GM12865 (cell line): ENCODE data around the gene TPSG1.
"Not testable (repeated sequence)": the region's sequence is repeated elsewhere in the genome, so short reads cannot be mapped to it uniquely, and the experiment has no call there.

Source experiments
- DNase-seq: peaks from one replicate; pipeline ENCODE4 v3.0.0; 2010; ENCODE audit warnings: low read depth
- H3K4me3 ChIP-seq: 2 replicates; pipeline ENCODE4 v1.5.1; 2011; ENCODE audit warnings: mild to moderate bottlenecking, low read depth, low read length, control low read depth
- CTCF ChIP-seq: IDR thresholded peaks from 2 replicates; pipeline ENCODE4 v1.5.1; 2011; ENCODE audit warnings: low read length, control low read depth, low read depth, inconsistent platforms; ENCODE audit not compliant: insufficient read depth; ENCODE audit errors: missing control alignments

The TPSG1 gene

GRCh38 chr16:1225051-1225451 lies at the start of gene TPSG1:
TPSG1 (minus strand) TSS chr16:1225268; CDS start chr16:1225252, 16 bp downstream.
- DNase-seq = no peak
- no peak within 1 kb of the TSS for H3K4me3 ChIP-seq
- no peak for TF ChIP-seq CTCF

- no peak overlapping the region for H3K4me3 ChIP-seq
- no peak for TF ChIP-seq CTCF
- no peak for DNase-seq
These were observed 49.7 kb upstream of the TPSG1 start for GRCh38 chr16:1274767-1275166.

DNA sequence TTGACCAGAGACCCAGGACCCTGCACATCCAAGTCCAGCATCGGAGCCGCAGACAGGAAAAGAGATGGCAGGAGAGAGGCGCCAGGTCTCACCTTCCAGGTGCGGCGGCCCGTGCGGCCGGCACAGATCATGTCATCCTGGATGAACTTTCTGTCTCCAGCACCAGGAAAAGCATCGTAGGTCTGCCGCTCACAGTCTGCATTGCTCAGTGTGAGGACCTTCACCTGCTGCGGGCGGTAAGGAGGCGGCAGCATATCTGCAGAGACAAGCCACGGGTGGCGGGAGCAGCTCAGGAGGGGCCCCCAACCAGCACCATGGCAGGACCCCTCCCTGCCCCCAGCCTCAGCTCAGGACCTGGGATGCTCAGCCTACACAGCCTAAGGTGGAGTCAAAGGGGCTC lies 48.7 kb upstream of the TPSG1 start:
- H3K4me3 ChIP-seq = no peak overlapping the region
- no peak for DNase-seq
- TF ChIP-seq CTCF = no peak

- H3K4me3 ChIP-seq = no peak overlapping the region
- no peak for DNase-seq
- no peak for TF ChIP-seq CTCF
These were observed 47.6 kb upstream of the TPSG1 start for GRCh38 chr16:1272453-1273198.

- H3K4me3 ChIP-seq, DNase-seq: not testable (repeated sequence)
These were observed 46.8 kb upstream of the TPSG1 start for GRCh38 chr16:1271724-1272413.

DNA sequence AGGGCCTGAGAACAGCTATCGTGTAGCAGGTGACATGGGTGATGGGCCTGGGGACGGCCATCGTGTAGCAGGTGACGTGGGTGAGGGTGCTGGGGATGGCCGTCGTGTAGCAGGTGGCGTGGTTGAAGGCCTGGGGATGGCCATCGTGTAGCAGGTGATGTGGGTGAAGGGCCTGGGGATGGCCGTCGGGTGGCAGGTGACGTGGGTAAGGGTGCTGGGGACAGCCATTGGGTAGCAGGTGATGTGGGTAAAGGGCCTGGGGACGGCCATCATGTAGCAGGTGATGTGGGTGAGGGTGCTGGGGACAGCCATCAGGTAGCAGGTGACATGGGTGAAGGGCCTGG lies 46.3 kb upstream of the TPSG1 start:
- H3K4me3 ChIP-seq = no peak overlapping the region
- DNase-seq = no peak
- TF ChIP-seq CTCF = no peak

DNA sequence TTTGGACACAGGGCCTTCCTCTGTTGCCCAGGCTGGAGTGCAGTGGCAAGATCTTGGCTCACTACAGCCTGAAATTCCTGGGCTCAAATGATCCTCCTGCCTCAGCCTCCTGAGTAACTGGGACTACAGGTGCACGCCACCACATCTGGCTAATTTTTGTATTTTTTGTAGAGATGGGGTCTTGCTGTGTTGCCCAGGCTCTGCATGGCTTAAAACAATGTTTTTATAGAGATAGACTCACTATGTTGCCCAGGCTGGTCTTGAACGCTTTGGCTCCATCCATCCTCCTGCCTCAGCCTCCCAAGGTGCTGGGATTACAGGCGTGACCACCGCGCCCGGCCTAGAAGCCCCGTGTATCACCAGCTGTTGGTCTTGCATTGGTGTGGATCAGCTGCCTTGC lies 44.4 kb upstream of the TPSG1 start:
- H3K4me3 ChIP-seq, DNase-seq: not testable (repeated sequence)

GRCh38 chr16:1265826-1266225 lies 40.8 kb upstream of the TPSG1 start:
- DNase-seq = no peak
- TF ChIP-seq CTCF = no peak

More at GRCh38 chr16:1265826-1266225, 40.8 kb upstream of the TPSG1 start:
- H3K4me3 ChIP-seq = no peak overlapping the region
